ENCODE results near the gene WT1.

The WT1 gene

GRCh38 chr11:32462011-32462690 lies 26.8 kb upstream of the WT1 start:
- no peak for TF ChIP-seq REST (IDR thresholded peaks at IDR 0.05; ENCODE audit: insufficient read depth in 1 of 2, low read depth in 2 of 2, low read length in 2 of 2)
- no peak for TF ChIP-seq POLR2AphosphoS5 (IDR thresholded peaks at IDR 0.05; ENCODE audit: low read depth, low read length)
- TF ChIP-seq FOXP2 (optimal IDR thresholded peaks at IDR 0.05; ENCODE audit: borderline replicate concordance, extremely low read depth, extremely low read length, insufficient read depth): no peak
- no peak for TF ChIP-seq SIN3A (IDR thresholded peaks at IDR 0.05; ENCODE audit: borderline replicate concordance, insufficient read depth, low read length)
- TF ChIP-seq TAF1 (IDR thresholded peaks at IDR 0.05; ENCODE audit: borderline replicate concordance, insufficient read depth, low read length): no peak

GRCh38 chr11:32456864-32457263 lies 21.5 kb upstream of the WT1 start:
- TF ChIP-seq SIN3A (IDR thresholded peaks at IDR 0.05; ENCODE audit: borderline replicate concordance, insufficient read depth, low read length) (no peak), TAF1 (IDR thresholded peaks at IDR 0.05; ENCODE audit: borderline replicate concordance, insufficient read depth, low read length) (no peak), REST (IDR thresholded peaks at IDR 0.05; ENCODE audit: insufficient read depth in 1 of 2, low read depth in 2 of 2, low read length in 2 of 2) (no peak), FOXP2 (optimal IDR thresholded peaks at IDR 0.05; ENCODE audit: borderline replicate concordance, extremely low read depth, extremely low read length, insufficient read depth) (no peak), POLR2AphosphoS5 (IDR thresholded peaks at IDR 0.05; ENCODE audit: low read depth, low read length) (no peak)

GRCh38 chr11:32454993-32455392 lies 19.7 kb upstream of the WT1 start:
- TF ChIP-seq SIN3A (IDR thresholded peaks at IDR 0.05; ENCODE audit: borderline replicate concordance, insufficient read depth, low read length) (no peak), POLR2AphosphoS5 (IDR thresholded peaks at IDR 0.05; ENCODE audit: low read depth, low read length) (no peak), TAF1 (IDR thresholded peaks at IDR 0.05; ENCODE audit: borderline replicate concordance, insufficient read depth, low read length) (no peak), REST (IDR thresholded peaks at IDR 0.05; ENCODE audit: insufficient read depth in 1 of 2, low read depth in 2 of 2, low read length in 2 of 2) (no peak), FOXP2 (optimal IDR thresholded peaks at IDR 0.05; ENCODE audit: borderline replicate concordance, extremely low read depth, extremely low read length, insufficient read depth) (no peak)

- TF ChIP-seq POLR2AphosphoS5 (IDR thresholded peaks at IDR 0.05; ENCODE audit: low read depth, low read length): no peak
- no peak for TF ChIP-seq SIN3A (IDR thresholded peaks at IDR 0.05; ENCODE audit: borderline replicate concordance, insufficient read depth, low read length)
- no peak for TF ChIP-seq REST (IDR thresholded peaks at IDR 0.05; ENCODE audit: insufficient read depth in 1 of 2, low read depth in 2 of 2, low read length in 2 of 2)
- no peak for TF ChIP-seq TAF1 (IDR thresholded peaks at IDR 0.05; ENCODE audit: borderline replicate concordance, insufficient read depth, low read length)
- TF ChIP-seq FOXP2 (optimal IDR thresholded peaks at IDR 0.05; ENCODE audit: borderline replicate concordance, extremely low read depth, extremely low read length, insufficient read depth): no peak
These were observed 16.5 kb upstream of the WT1 start for GRCh38 chr11:32451808-32452207.
